Stimulated activated CD8-positive, alpha-beta memory T cell treated with anti-CD3 and anti-CD28 coated beads, Interleukin-15, amount 100 ng/mL, for 1 hour (primary cell): Measurements from ENCODE around the gene USP8.
"Not testable (repeated sequence)": the region's sequence is repeated elsewhere in the genome, so short reads cannot be mapped to it uniquely, and the experiment has no call there.

Source experiments
- DNase-seq: peaks from one replicate; pipeline ENCODE4 v3.0.0-alpha.2; 2020; ENCODE audit warnings: low read depth

USP8 gene

GRCh38 chr15:50440932-50441331, 16.7 kb downstream of the USP8 start:
- no peak for DNase-seq

- no peak for DNase-seq
Measured at GRCh38 chr15:50452927-50453326, 28.7 kb downstream of the USP8 start.

DNA sequence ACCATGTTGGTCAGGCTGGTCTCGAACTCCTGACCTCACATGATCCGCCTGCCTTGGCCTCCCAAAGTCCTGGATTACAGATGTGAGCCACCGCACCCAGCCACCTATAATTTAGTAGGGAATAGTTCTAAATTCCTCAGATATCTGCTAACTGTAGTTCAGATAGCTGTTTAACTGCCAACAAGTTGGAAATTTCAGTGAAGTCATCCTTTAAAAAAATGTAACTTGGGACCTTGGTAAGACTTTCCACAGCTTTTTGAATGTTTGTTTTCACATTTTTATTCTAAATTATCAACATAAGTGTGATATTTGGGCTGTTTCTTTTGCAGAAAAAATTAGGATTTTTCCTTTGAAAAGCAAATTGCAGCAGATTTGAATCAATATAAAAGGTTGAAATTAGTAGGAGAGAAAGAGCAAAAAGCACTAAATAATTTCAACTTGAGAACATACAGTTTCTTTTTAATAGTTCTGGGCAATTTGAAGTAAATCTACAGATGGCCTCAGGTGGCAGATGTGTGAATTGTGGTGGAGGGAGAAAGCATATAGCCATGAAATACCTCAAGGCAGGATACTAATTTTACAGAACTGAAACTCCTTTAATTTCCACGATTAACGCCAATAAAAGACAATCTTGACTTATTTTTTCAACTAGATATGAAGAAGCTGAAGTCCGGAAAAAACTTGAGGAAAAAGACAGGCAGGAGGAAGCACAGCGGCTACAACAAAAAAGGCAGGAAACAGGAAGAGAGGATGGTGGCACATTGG, 34.3 kb downstream of the USP8 start:
- no peak for DNase-seq

DNA sequence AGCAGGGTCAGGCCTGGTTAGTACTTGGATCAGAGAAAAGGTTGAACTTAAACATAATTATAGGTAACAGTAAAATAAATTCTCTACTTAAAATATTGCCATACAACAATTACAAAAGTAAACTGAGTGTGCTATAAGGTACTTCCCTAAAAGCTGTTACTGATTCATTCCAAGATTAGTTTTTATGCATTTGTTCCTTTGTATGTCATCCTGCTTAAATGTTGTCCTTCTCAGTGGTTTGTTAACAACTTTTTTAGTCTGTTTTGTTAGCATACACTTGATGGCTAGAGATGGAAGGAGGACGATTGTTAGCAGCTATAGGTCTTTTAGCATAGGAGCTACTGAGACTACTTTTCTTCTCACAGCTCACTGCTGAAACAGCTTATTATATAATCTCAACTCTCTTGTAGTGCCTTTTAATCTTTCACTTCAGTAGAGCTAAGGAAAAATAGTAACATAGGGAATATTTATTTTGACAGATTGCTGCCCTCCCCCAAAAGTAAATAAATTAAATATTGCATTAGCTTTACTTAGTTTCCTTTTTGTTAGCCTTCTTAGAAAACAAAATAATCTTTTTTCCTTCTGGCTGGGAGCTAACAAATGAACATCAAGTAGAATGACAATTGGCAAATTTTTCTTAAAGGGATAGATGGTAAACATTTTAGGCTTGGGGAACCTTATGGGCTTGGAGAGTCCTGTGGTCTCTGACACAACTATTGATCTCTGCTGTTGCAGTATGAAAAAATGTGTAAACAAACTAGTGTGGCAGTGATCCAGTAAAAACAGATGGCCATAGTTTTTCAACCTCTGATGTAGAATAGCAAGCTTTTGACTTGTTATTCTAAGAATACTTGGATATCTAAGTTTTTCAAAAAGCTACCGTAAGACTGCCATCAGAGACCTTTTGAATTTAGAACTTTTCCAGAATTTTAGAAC, 39.5 kb downstream of the USP8 start:
- DNase-seq = no peak

GRCh38 chr15:50471072-50471471, 46.9 kb downstream of the USP8 start:
- no peak for DNase-seq

- no peak for DNase-seq
Measured at GRCh38 chr15:50476143-50476542, 51.9 kb downstream of the USP8 start.

DNA sequence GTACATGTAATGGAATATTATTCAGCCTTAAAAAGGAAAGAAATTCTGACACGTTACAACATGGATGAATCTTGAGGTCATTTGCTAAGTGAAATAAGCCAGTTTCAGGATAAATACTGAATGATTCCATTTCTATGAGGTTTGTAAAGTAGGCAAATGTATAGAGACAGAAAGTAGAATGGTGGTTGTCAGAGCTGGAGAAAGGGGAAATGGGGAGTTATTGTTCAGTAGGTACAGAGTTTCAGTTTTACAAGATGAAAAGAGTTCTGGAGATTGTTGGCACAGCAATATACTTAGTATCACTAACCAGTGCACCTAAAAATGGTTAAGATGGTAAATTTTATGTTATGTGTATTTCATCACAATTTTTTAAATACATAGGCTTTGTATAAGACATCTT, 60.6 kb downstream of the USP8 start:
- no peak for DNase-seq

DNA sequence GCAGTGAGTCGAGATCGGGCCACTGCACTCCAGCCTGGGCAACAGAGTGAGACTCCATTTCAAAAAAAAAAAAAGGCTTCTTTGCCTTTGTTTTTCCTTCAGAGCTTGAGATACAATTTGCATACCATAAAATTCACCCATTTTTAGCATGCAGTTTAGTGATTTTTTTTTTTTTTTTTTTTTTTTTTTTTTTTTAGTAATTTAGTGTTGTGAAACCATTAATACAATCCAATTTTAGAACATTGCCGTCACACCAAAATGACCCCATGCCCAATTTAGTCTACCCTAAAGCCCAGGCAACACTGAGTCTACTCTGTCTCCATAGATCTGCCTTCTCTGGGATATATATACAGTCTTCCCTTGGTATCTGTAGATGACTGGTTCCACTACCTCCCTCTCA, 61.2 kb downstream of the USP8 start:
- DNase-seq = no peak

DNA sequence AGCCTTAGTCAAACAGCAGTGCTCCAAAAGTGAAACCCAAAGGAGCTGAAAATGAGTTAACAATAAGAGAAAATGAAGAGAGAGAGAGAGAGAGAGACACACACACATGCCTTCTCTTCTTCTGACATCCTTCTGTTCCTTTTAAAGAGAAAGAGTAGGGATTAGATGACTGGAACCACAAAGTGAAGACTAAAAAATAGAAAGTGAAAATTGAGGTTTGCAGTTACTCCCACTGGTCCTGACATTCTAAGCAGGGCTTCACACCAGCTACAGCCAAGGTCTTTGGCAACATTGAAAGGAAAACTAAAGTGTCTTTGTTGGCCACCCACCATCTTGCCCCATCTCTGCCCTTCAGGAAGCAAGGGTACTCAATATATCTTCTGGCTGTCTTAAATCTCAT, 63.1 kb downstream of the USP8 start:
- no peak for DNase-seq

DNA sequence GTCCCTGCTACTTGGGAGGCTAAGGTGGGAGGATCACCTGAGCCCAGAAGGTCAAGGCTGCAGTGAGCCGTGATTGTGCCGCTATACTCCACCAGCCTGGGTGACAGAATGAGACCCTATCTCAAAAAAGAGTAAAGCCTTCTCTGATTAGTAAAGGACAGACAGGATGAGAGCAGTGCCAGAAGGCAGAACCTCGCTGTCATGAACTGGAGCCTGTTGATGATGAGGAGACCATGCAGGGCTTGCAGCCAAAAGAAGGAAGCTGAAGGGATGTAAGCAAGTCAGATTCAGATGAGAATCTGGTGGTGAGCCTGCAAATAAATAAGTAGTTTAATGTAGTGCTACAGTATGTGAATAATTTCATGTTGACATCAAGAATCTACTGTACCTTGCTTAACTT, 69.4 kb downstream of the USP8 start:
- no peak for DNase-seq

DNA sequence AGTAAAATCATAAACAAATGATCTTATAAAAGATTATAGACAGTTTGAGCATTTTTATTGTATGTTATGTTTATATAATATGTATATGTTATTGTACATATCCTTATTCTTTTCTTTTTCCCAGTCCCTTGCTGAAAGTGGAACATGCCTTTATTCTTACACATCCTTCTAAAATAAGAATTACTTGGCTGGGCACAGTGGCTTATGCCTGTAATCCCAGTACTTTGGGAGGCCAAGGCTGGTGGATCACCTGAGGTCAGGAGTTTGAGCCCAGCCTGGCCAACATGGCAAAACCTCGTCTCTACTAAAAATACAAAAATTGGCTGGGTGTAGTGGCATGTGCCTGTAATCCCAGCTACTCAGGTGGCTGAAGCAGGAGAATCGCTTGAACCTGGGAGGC, 70.3 kb downstream of the USP8 start:
- DNase-seq = not testable (repeated sequence)

DNA sequence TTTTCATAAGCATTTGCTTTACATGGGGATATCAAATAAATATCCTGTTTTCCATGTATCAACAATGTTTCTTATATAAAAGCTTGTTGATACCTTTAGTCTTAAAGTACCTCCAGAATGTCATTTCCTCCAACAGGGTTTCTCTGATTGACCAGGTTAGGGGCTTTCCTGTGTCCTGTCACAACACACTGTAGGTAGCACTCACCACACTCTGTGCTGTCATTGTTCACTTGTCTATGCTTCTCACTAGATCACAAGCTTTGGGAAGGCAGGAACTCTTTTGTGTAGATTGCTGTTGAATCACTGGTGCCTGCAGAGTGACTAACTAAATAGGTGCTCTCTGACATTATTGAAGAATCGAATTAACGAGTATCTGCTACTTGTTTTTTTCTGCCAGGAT, 72.5 kb downstream of the USP8 start:
- no peak for DNase-seq

DNA sequence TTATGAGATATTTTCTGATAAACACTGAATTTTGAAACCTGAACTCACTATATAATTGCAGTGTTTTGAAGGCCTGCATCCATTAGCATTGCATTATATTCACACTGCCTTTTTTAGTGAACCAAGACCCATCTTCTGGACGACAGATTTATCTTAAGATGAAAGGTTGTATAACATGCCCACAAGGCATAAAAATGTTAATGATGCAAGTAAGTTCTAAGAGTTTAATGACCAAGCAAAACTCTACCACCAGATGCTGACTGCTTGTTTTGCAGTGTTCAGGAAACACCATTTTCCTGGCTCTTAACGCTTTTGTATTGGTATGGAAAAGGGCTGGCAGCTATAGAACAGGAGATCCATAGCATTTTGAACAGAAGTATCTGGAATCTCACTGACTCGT, 76.1 kb downstream of the USP8 start:
- DNase-seq = no peak

- DNase-seq = no peak
Measured at GRCh38 chr15:50501815-50502214, 77.6 kb downstream of the USP8 start.

GRCh38 chr15:50503144-50503543, 78.9 kb downstream of the USP8 start:
- no peak for DNase-seq

DNA sequence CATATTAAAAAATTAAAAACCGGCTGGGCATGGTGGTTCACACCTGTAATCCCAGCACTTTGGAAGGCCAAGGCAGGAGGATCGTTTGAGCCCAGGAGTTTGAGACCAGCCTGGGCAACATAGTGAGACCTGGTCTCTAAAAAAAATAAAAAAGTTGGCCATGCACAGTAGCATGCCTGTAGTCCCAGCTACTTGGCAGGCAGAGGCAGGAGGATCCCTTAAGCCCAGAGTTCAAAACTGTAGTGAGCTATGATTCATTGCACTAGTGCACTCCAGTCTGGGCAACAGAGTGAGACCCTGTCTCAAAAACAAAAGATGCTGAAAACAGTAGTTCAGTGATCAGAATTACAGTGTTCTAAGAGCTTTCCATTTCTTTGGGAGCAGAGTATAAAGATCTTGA, 81.5 kb downstream of the USP8 start:
- DNase-seq = not testable (repeated sequence)

- no peak for DNase-seq
Measured at GRCh38 chr15:50506121-50506520, 81.9 kb downstream of the USP8 start.

- DNase-seq = no peak
Measured at GRCh38 chr15:50513001-50513400, 88.8 kb downstream of the USP8 start.

DNA sequence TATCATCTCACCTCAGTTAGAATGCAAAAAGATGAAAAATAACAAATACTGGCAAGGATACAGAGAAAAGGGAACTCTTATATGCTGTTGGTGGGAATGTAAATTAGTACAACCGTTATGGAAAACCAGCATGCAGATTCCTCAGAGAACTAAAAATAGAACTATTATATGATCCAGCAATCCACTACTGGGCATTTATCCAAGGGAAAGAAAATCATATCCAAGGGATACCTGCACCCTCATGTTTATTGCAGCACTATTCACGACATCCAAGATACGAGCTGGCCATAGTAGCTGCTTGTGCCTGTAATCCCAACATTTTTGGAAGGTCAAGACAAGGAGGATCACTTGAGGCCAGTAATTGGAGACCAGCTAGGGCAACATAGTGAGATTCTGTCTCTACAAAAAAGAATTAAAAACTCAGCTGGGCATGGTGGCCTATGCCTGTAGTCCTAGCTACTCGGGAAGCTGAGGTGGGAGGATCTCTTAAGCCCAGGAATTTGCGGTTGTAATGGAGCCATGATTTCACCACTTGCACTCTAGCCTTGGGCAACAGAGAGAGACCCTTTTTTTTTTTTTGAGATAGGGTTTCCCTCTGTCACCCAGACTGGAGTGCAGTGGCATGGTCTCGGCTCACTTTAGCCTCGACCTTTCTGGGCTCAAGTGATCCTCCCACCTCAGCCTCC, 95.7 kb downstream of the USP8 start:
- DNase-seq = no peak

- no peak for DNase-seq
Measured at GRCh38 chr15:50523851-50524251, 99.6 kb downstream of the USP8 start.

DNA sequence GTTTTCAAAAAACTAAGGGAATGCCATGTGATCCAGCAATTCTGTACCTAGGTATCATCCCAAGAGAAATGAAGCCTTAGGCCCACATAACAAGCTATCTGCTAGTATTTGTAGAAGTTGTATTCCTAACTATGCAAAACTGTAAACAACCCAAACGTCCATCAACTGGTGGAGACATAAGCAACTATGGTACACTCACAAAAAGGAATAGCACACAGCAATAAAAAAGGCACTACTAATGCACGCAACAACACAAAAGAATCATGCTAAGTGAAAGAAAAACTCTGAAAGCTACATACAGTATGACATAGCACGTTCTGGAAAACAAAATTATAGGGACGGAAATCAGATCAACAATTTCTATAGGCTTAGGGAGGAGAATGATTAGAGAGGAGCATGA, 107.0 kb downstream of the USP8 start:
- DNase-seq = no peak

DNA sequence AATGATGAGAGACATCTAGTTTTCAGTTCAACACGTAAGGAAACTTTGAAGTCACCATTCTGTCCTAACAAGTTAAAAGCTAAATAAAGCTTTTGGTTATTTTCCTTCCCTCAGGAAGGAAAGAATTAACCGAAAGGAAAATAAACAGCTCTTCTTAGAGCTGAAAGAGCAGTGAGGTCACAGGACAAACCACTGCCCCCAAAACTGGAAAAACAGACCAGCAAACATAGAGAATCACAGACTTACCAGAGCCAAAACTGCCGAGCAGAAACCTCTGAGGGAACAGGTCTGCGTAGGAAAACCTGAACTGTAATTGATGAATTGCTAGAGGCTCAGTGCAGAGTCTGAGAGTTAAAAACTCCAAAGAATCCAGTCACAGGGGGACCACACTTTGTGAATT, 107.6 kb downstream of the USP8 start:
- no peak for DNase-seq

GRCh38 chr15:50542887-50543210, 118.6 kb downstream of the USP8 start:
- no peak for DNase-seq
